Choroid plexus epithelial cell (primary cell): ENCODE data around the gene GPATCH11.

Experiments
- DNase-seq: peaks from one replicate; pipeline ENCODE4 v3.0.0-alpha.2; 2010; ENCODE audit warnings: low read depth
- H3K4me3 ChIP-seq: 2 replicates; pipeline ENCODE4 v1.5.1; 2011; ENCODE audit warnings: low read depth, mild to moderate bottlenecking, control low read depth, low read length, moderate library complexity
- CTCF ChIP-seq: conservative IDR thresholded peaks from 2 replicates; pipeline ENCODE4 v1.5.1; 2011; ENCODE audit warnings: low read depth, mild to moderate bottlenecking, control low read depth, inconsistent platforms, low read length, moderate library complexity

Gene GPATCH11

GRCh38 chr2:37085731-37086147 lies 1.4 kb downstream of the GPATCH11 start:
- peak; percentile 33 for DNase-seq
- no peak for TF ChIP-seq CTCF
- no peak overlapping the region for H3K4me3 ChIP-seq

- no peak for DNase-seq
These were observed 5.7 kb downstream of the GPATCH11 start for GRCh38 chr2:37090019-37090477.

GRCh38 chr2:37091873-37092272 lies 7.6 kb downstream of the GPATCH11 start:
- no peak overlapping the region for H3K4me3 ChIP-seq
- DNase-seq = no peak
- no peak for TF ChIP-seq CTCF

More at GRCh38 chr2:37090019-37090477, 5.7 kb downstream of the GPATCH11 start:
- no peak for TF ChIP-seq CTCF
- H3K4me3 ChIP-seq = no peak overlapping the region

GRCh38 chr2:37096568-37096967 lies 12.2 kb downstream of the GPATCH11 start:
- no peak for DNase-seq
- no peak overlapping the region for H3K4me3 ChIP-seq
- TF ChIP-seq CTCF = no peak

- DNase-seq = no peak
These were observed 14.2 kb downstream of the GPATCH11 start for GRCh38 chr2:37098416-37099118.

GRCh38 chr2:37100054-37100453 lies 15.7 kb downstream of the GPATCH11 start:
- H3K4me3 ChIP-seq = no peak overlapping the region
- no peak for DNase-seq
- TF ChIP-seq CTCF = no peak

More at GRCh38 chr2:37098416-37099118, 14.2 kb downstream of the GPATCH11 start:
- no peak for TF ChIP-seq CTCF
- no peak overlapping the region for H3K4me3 ChIP-seq

GRCh38 chr2:37102588-37102987 lies 18.3 kb downstream of the GPATCH11 start:
- no peak for DNase-seq
- TF ChIP-seq CTCF = no peak
- H3K4me3 ChIP-seq = no peak overlapping the region
